Neural cell (in vitro differentiated cells): ENCODE measurements around the gene HACE1. TPM values are rescaled to one million over a fixed set of nuclear protein-coding genes. Genes with fewer than 3 reads are reported as not detected.

Source experiments
- H2AFZ ChIP-seq: fragments of 200-600, 300-800 bp; sonication (generic), shearing (Covaris generic); 2 replicates; pipeline ENCODE4 v1.6.0; 2014; ENCODE audit warnings: low read depth, mild to moderate bottlenecking, antibody characterized with exemption, low read length, moderate library complexity
- H3F3A ChIP-seq: fragments of 200-600 bp; shearing (Covaris generic); 2 replicates; pipeline ENCODE4 v1.6.1; 2016; ENCODE audit warnings: mild to moderate bottlenecking, moderate library complexity, mixed read lengths, antibody characterized with exemption, low read length; ENCODE audit not compliant: insufficient read depth, poor library complexity, severe bottlenecking
- H3K27ac ChIP-seq: fragments of 200-600, 300-800 bp; sonication (generic), shearing (Covaris generic); 2 replicates; pipeline ENCODE4 v1.5.1; 2014; ENCODE audit warnings: mild to moderate bottlenecking, low read length, moderate library complexity
- H3K27me3 ChIP-seq: fragments of 300-800, 200-600 bp; sonication (generic), shearing (Covaris generic); 2 replicates; pipeline ENCODE4 v1.6.0; 2014; ENCODE audit warnings: mild to moderate bottlenecking, low read depth, low read length, moderate library complexity; ENCODE audit not compliant: insufficient read depth
- H3K36me3 ChIP-seq: fragments of 300-800, 200-600 bp; sonication (generic), shearing (Covaris generic); 2 replicates; pipeline ENCODE4 v1.5.1; 2014; ENCODE audit warnings: mild to moderate bottlenecking, antibody characterized with exemption, low read length, moderate library complexity; ENCODE audit not compliant: insufficient read depth
- H3K4me2 ChIP-seq: fragments of 300-800, 200-600 bp; sonication (generic), shearing (Covaris generic); 2 replicates; pipeline ENCODE4 v1.6.0; 2014; ENCODE audit warnings: mild to moderate bottlenecking, low read length
- H3K4me3 ChIP-seq: fragments of 300-800, 200-600 bp; sonication (generic), shearing (Covaris generic); 2 replicates; pipeline ENCODE4 v1.5.1; 2014; ENCODE audit warnings: mild to moderate bottlenecking, low read length, moderate library complexity
- H3K79me2 ChIP-seq: fragments of 200-600 bp; shearing (Covaris generic); replicated peaks from 2 replicates; pipeline ENCODE4 v1.6.0; 2014; ENCODE audit warnings: mild to moderate bottlenecking, low read length, moderate library complexity; ENCODE audit not compliant: insufficient read depth
- H3K9ac ChIP-seq: fragments of 300-800, 200-600 bp; sonication (generic), shearing (Covaris generic); 2 replicates; pipeline ENCODE4 v1.6.1; 2016; ENCODE audit warnings: mild to moderate bottlenecking, low read length, mixed read lengths
- H3K9me2 ChIP-seq: fragments of 200-600 bp; shearing (Covaris generic); 2 replicates; pipeline ENCODE4 v1.6.1; 2016; ENCODE audit warnings: mild to moderate bottlenecking, low read length, mixed read lengths; ENCODE audit not compliant: insufficient read depth
- H3K9me3 ChIP-seq: fragments of 200-600, 300-800 bp; sonication (generic), shearing (Covaris generic); 2 replicates; pipeline ENCODE4 v1.6.1; 2016; ENCODE audit warnings: mild to moderate bottlenecking, mixed run types, low read length, moderate library complexity, mixed read lengths
- H4K20me1 ChIP-seq: fragments of 200-600 bp; shearing (Covaris generic); 2 replicates; pipeline ENCODE4 v1.6.1; 2016; ENCODE audit warnings: mild to moderate bottlenecking, mixed run types; ENCODE audit not compliant: insufficient read depth
- EP300 ChIP-seq: fragments of 450-650 bp; conservative IDR thresholded peaks from 2 replicates; pipeline ENCODE4 v1.6.1; 2014; ENCODE audit warnings: antibody characterized with exemption, mild to moderate bottlenecking, moderate library complexity; ENCODE audit not compliant: poor library complexity, severe bottlenecking
- EZH2 ChIP-seq: fragments of 200-600, 300-800 bp; shearing (Covaris generic), sonication (generic); IDR thresholded peaks from 2 replicates; pipeline ENCODE4 v1.6.1; 2014; ENCODE audit warnings: antibody characterized with exemption, low read length, borderline replicate concordance, mild to moderate bottlenecking; ENCODE audit not compliant: insufficient read depth, poor library complexity, severe bottlenecking
- MXI1 ChIP-seq: fragments of 450-650 bp; conservative IDR thresholded peaks from 2 replicates; pipeline ENCODE4 v1.6.1; 2014; ENCODE audit warnings: antibody characterized with exemption, mild to moderate bottlenecking; ENCODE audit not compliant: poor library complexity, severe bottlenecking
- POLR2AphosphoS5 ChIP-seq: IDR thresholded peaks from 2 replicates; pipeline ENCODE4 v1.6.1; 2012
- RAD21 ChIP-seq: fragments of 450-650 bp; conservative IDR thresholded peaks from 2 replicates; pipeline ENCODE4 v1.6.1; 2014; ENCODE audit warnings: antibody characterized with exemption, mild to moderate bottlenecking, moderate library complexity
- SMC3 ChIP-seq: fragments of 450-650 bp; conservative IDR thresholded peaks from 2 replicates; pipeline ENCODE4 v1.6.1; 2014; ENCODE audit warnings: antibody characterized with exemption, mild to moderate bottlenecking, moderate library complexity; ENCODE audit not compliant: poor library complexity
- TAF1 ChIP-seq: IDR thresholded peaks from 2 replicates; pipeline ENCODE4 v1.6.1; 2012; ENCODE audit warnings: low read depth
- polyA plus RNA-seq: library from polyadenylated mRNA; depleted of rRNA; stranded (reverse); fragments of >200 nt; gene quantifications from 2 replicates; pipeline ENCODE4 v1.2.3, GENCODE V29; 2014
- TF ChIP-seq, protein P1 (sequence below): IDR thresholded peaks from 2 replicates; pipeline ENCODE4 v1.6.1; 2012; ENCODE audit warnings: borderline replicate concordance
- TF ChIP-seq, protein P2 (sequence below): fragments of 450-650 bp; IDR thresholded peaks from 2 replicates; pipeline ENCODE4 v1.5.1; 2014; ENCODE audit warnings: antibody characterized with exemption, mild to moderate bottlenecking, moderate library complexity; ENCODE audit not compliant: poor library complexity, severe bottlenecking

HACE1 gene
- polyA plus RNA-seq, 1 donor from 2014 or later = 70.6 TPM

DNA sequence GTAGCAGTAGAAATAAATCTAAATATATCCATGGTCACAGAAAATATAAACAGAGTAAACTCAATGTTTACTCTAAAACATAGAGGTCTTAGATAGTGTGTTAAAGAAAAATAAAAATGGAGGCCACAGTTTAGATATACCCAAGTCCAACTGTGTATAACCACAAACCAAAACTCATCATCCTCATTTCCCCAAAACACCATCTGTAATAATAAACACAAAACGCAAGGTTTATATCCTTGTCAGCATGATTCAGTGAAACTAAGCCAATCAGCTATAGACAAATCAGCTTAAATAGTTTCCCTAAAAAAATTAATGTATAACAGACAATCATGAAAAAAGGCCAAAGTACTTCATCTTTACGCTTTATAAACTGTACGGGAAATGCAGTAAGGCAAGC, 2.7 kb upstream of the HACE1 start:
- H3K27me3 ChIP-seq = no peaks in the 10 kb centered on the region
- no peaks in the 10 kb centered on the region for H3K9me2 ChIP-seq
- no peaks in the 10 kb centered on the region for H4K20me1 ChIP-seq
- H3K9ac ChIP-seq = no peak overlapping the region
- H3K27ac ChIP-seq = no peak overlapping the region
- H2AFZ ChIP-seq = no peak overlapping the region
- no peaks in the 10 kb centered on the region for H3K9me3 ChIP-seq
- TF ChIP-seq RAD21 (no peak), TAF1 (no peak), POLR2AphosphoS5 (no peak), MXI1 (no peak), EZH2 (no peak), SMC3 (no peak), EP300 (no peak)
- TF ChIP-seq, protein P1, sequence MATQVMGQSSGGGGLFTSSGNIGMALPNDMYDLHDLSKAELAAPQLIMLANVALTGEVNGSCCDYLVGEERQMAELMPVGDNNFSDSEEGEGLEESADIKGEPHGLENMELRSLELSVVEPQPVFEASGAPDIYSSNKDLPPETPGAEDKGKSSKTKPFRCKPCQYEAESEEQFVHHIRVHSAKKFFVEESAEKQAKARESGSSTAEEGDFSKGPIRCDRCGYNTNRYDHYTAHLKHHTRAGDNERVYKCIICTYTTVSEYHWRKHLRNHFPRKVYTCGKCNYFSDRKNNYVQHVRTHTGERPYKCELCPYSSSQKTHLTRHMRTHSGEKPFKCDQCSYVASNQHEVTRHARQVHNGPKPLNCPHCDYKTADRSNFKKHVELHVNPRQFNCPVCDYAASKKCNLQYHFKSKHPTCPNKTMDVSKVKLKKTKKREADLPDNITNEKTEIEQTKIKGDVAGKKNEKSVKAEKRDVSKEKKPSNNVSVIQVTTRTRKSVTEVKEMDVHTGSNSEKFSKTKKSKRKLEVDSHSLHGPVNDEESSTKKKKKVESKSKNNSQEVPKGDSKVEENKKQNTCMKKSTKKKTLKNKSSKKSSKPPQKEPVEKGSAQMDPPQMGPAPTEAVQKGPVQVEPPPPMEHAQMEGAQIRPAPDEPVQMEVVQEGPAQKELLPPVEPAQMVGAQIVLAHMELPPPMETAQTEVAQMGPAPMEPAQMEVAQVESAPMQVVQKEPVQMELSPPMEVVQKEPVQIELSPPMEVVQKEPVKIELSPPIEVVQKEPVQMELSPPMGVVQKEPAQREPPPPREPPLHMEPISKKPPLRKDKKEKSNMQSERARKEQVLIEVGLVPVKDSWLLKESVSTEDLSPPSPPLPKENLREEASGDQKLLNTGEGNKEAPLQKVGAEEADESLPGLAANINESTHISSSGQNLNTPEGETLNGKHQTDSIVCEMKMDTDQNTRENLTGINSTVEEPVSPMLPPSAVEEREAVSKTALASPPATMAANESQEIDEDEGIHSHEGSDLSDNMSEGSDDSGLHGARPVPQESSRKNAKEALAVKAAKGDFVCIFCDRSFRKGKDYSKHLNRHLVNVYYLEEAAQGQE = no peak
- TF ChIP-seq, protein P2, sequence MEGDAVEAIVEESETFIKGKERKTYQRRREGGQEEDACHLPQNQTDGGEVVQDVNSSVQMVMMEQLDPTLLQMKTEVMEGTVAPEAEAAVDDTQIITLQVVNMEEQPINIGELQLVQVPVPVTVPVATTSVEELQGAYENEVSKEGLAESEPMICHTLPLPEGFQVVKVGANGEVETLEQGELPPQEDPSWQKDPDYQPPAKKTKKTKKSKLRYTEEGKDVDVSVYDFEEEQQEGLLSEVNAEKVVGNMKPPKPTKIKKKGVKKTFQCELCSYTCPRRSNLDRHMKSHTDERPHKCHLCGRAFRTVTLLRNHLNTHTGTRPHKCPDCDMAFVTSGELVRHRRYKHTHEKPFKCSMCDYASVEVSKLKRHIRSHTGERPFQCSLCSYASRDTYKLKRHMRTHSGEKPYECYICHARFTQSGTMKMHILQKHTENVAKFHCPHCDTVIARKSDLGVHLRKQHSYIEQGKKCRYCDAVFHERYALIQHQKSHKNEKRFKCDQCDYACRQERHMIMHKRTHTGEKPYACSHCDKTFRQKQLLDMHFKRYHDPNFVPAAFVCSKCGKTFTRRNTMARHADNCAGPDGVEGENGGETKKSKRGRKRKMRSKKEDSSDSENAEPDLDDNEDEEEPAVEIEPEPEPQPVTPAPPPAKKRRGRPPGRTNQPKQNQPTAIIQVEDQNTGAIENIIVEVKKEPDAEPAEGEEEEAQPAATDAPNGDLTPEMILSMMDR = no peak
- H3K4me2 ChIP-seq = no peak overlapping the region
- no peaks in the 10 kb centered on the region for H3K36me3 ChIP-seq
- H3K4me3 ChIP-seq = no peak overlapping the region
- no peaks in the 10 kb centered on the region for H3F3A ChIP-seq
- H3K79me2 ChIP-seq = peaks cover 17% of the 10 kb centered on the region

DNA sequence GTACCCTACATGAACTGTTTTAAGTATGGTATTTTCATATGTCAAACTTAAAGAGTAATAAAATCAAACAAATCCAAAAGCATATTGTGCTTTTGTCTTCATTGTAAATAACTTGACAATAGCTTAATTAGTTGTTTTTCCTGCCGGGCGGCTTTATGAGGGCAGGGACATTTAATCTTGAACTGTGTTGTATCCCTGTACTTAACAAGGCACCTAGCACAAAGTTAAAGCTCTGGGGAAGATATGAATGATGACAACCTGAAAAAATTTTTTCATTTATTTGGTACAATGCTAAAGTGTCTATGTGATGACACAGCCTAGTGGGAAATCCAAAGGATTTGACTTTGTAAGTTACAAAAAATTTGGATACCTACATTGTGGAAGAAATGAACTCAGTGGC, 502 bp upstream of the HACE1 start:
- no peaks in the 10 kb centered on the region for H4K20me1 ChIP-seq
- H3K36me3 ChIP-seq = no peaks in the 10 kb centered on the region
- no peak overlapping the region for H3K27ac ChIP-seq
- H3K9me3 ChIP-seq = no peaks in the 10 kb centered on the region
- peak overlapping the region; percentile 81 for H2AFZ ChIP-seq
- TF ChIP-seq, protein P2 = no peak
- TF ChIP-seq POLR2AphosphoS5 (no peak), SMC3 (no peak), MXI1 (no peak), RAD21 (no peak), EP300 (no peak), TAF1 (no peak), EZH2 (no peak)
- TF ChIP-seq, protein P1 = no peak
- H3K9me2 ChIP-seq = no peaks in the 10 kb centered on the region
- H3K4me3 ChIP-seq = peak overlapping the region; percentile 75
- H3K27me3 ChIP-seq = no peaks in the 10 kb centered on the region
- H3K79me2 ChIP-seq = peaks cover 34% of the 10 kb centered on the region
- no peak overlapping the region for H3K9ac ChIP-seq
- no peaks in the 10 kb centered on the region for H3F3A ChIP-seq
- peak overlapping the region; percentile 38 for H3K4me2 ChIP-seq
